Measurements from ENCODE around the gene KIRREL3.
"Not testable (repeated sequence)": the region's sequence is repeated elsewhere in the genome, so short reads cannot be mapped to it uniquely, and the experiment has no call there.

KIRREL3 gene

DNA sequence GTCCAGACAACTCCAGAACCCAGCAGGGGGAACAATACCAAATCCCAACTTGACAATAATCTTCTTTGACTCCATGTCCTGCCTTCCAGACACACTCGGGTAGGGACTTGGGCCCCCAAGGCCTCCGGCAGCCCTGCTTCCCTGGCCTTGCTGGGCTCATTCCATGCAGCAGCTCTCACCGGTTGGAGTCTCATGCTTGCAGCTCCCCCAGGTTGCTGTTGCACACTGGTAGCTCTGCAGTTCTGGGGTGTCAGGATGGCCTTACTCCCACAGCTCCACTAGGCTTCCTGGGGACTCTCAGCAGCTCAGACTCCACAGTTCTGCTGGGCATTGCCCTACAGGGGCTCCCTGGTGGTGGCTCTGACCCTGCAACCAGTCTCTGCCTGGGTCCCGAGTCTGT is 602.3 kb downstream of the KIRREL3 start:
- in situ Hi-C loops (cut with HindIII; ENCODE audit: low sequenced_read_pairs): no loop called here
- no peak overlapping the region for H3K4me3 ChIP-seq (ENCODE audit: low read depth, low read length)
- DNase-seq (ENCODE audit: low read depth, low spot score): no peak
- TF ChIP-seq, protein P1, sequence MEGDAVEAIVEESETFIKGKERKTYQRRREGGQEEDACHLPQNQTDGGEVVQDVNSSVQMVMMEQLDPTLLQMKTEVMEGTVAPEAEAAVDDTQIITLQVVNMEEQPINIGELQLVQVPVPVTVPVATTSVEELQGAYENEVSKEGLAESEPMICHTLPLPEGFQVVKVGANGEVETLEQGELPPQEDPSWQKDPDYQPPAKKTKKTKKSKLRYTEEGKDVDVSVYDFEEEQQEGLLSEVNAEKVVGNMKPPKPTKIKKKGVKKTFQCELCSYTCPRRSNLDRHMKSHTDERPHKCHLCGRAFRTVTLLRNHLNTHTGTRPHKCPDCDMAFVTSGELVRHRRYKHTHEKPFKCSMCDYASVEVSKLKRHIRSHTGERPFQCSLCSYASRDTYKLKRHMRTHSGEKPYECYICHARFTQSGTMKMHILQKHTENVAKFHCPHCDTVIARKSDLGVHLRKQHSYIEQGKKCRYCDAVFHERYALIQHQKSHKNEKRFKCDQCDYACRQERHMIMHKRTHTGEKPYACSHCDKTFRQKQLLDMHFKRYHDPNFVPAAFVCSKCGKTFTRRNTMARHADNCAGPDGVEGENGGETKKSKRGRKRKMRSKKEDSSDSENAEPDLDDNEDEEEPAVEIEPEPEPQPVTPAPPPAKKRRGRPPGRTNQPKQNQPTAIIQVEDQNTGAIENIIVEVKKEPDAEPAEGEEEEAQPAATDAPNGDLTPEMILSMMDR (IDR thresholded peaks at IDR 0.05; ENCODE audit: low read depth, low read length): no peak

DNA sequence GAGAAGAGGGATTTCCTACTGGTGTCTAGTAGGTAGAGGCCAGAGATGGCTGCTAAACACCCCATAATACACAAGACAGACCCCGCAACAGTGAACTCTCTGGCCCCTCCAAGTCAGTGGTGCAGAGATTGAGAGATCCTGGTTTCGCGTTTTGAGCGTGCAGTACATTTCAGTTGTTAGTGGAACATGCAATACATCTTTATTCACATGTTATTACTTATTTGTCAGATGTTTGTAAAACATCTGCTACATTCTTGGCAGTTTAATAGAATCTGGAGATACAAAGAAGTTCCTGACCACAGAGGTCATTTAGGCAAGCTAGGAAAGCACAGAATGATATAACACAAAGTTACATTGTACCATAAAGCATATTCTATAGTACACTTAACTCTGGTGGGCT is 603.6 kb downstream of the KIRREL3 start:
- DNase-seq (ENCODE audit: low read depth, low spot score): no peak
- no peak overlapping the region for H3K4me3 ChIP-seq (ENCODE audit: low read depth, low read length)
- in situ Hi-C loops (cut with HindIII; ENCODE audit: low sequenced_read_pairs): no loop called here
- TF ChIP-seq, protein P1 (IDR thresholded peaks at IDR 0.05; ENCODE audit: low read depth, low read length): no peak

DNA sequence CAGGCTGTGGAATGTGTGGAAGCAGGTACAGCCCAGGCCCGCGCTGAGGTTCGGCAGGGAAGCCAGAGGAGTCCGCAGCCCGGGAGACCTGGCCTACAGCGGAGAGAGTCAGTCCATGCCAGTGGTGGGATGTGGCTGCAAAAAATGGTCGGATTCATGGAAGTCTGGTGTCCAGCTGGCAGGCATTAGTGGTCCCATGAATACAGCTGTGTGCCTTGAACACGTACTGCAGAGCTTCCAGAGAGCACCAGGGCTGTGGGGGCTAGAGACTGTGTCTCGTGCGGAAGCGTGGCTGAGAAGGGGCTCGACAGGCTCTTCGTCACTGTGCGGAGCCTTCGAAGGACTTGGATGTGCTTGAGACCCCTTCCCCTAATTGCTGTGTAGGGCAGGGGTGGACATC is 604.3 kb downstream of the KIRREL3 start:
- H3K4me3 ChIP-seq (ENCODE audit: low read depth, low read length); in situ Hi-C loops (cut with HindIII; ENCODE audit: low sequenced_read_pairs); DNase-seq (ENCODE audit: low read depth, low spot score): not testable (repeated sequence)

DNA sequence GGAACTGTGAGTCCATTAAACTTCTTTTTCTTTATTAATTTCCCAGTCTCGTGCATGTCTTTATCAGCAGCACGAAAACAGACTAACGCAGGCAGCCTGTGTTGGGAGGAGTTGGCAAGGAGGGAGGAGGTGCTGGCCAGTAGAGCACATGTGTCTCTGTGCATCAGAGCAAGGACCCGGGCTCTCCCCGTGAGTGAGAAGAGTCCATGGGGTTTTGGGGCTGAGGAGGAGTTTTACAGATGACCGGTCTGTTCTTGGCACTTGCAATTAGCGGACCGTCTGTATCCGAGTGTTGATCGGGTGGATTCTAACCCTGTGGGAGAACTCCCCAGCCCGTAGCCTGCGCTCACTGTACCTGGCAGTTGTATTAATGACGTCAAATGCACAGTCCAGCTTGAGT is 604.8 kb downstream of the KIRREL3 start:
- H3K4me3 ChIP-seq (ENCODE audit: low read depth, low read length); in situ Hi-C loops (cut with HindIII; ENCODE audit: low sequenced_read_pairs); DNase-seq (ENCODE audit: low read depth, low spot score): not testable (repeated sequence)

DNA sequence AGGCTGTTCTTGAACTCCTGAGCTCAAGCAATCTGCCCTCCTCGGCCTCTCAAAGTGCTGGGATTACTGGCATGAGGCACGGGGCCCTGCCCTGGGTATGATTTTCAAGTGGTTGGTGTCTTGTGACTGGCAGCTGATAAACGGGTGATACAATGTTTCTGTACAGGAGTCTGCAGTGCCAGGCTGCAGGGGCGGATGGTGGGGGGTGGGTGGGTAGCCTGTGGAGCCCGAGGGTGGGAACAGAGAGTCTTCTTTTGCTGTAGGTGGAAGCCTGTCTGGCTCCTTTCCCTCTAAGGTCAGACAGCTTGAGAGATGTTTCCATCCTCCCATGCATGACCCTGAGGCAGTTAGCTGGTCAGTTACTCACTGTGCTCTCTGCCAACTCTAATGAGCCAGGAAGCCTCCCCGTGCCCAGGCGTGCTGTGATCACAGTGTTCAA is 605.9 kb downstream of the KIRREL3 start:
- H3K4me3 ChIP-seq (ENCODE audit: low read depth, low read length); in situ Hi-C loops (cut with HindIII; ENCODE audit: low sequenced_read_pairs); DNase-seq (ENCODE audit: low read depth, low spot score): not testable (repeated sequence)

DNA sequence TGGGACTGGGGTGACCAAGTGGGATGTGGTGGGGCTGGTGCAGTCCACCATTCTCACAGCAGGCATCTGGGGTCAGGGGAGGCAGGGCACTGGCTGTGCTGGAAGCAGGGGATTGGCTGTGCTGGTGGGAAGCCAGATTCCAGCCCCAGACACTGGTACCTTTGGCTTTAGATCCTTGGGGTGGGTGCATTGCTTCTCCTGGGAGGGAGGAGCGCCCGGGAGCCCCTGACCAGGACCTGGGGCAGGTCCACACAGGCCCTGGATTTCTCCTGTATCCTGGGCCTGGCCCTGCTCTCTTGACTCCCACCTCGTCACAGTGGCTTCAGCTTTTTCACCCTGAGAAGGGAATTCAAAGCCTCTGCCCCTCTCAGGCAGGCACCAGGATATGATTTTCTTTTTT is 606.5 kb downstream of the KIRREL3 start:
- TF ChIP-seq, protein P1 (IDR thresholded peaks at IDR 0.05; ENCODE audit: low read depth, low read length): no peak
- no peak for DNase-seq (ENCODE audit: low read depth, low spot score)
- no peak overlapping the region for H3K4me3 ChIP-seq (ENCODE audit: low read depth, low read length)
- in situ Hi-C loops (cut with HindIII; ENCODE audit: low sequenced_read_pairs): no loop called here

DNA sequence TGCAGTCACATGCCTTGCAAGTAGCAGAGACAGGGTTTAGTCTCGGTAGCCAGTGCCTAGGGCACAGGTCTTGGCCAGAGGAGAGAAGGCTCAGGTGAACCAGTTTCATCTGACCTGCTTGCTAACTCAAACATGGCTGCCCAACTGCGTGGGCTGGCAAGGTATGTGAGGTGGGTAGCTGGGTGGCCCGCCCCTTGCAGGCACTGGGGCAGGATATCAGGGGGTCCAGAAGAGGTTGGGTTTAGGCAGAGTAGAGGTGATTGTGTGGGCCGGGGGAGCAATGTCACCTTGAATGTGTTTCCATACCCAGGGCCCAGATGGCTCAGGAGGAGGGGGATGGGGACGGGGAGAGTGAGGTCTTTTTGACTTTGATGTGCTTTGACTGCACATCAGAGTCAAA is 607.4 kb downstream of the KIRREL3 start:
- in situ Hi-C loops (cut with HindIII; ENCODE audit: low sequenced_read_pairs): no loop called here
- TF ChIP-seq, protein P1 (IDR thresholded peaks at IDR 0.05; ENCODE audit: low read depth, low read length): no peak
- no peak overlapping the region for H3K4me3 ChIP-seq (ENCODE audit: low read depth, low read length)
- DNase-seq (ENCODE audit: low read depth, low spot score): no peak

DNA sequence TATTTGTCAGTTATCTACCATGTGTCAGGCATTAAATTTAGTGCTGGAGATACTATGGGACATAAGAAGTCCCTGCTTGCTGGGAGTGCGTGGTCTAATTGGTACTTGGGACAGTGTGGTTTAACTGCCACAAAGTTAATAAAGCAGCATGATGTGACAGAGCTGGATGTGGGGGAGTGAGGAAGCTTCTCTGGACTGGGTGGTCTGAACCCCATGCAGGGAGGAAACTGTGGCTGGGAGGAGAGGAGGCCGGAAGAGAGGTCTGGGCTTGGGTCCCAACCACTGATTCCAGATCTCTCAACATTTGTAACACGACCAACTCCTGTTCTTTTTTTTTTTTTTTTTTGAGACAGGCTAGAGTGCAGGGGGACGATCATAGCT is 607.9 kb downstream of the KIRREL3 start:
- TF ChIP-seq, protein P1 (IDR thresholded peaks at IDR 0.05; ENCODE audit: low read depth, low read length): no peak
- in situ Hi-C loops (cut with HindIII; ENCODE audit: low sequenced_read_pairs): no loop called here
- DNase-seq (ENCODE audit: low read depth, low spot score): no peak
- no peak overlapping the region for H3K4me3 ChIP-seq (ENCODE audit: low read depth, low read length)

Data from astrocyte of the spinal cord (primary cell).